Left hindlimb (tissue), 1 donor: ENCODE data around the gene SPOCK2.
"Not testable (repeated sequence)": the region's sequence is repeated elsewhere in the genome, so short reads cannot be mapped to it uniquely, and the experiment has no call there.

ENCODE experiments used
- DNase-seq: peaks from one replicate; pipeline ENCODE4 v3.0.0-alpha.2; 2018

Gene SPOCK2

GRCh38 chr10:72049969-72050781, 38.2 kb downstream of the SPOCK2 start:
- DNase-seq, result no peak

GRCh38 chr10:72049472-72049871, 38.9 kb downstream of the SPOCK2 start:
- DNase-seq, result no peak

GRCh38 chr10:72048450-72049124, 39.8 kb downstream of the SPOCK2 start:
- DNase-seq, result peak; percentile 92

GRCh38 chr10:72045586-72045985, 42.8 kb downstream of the SPOCK2 start:
- no peak for DNase-seq

- DNase-seq, result peak; percentile 80
These were observed 43.8 kb downstream of the SPOCK2 start for GRCh38 chr10:72044417-72045041.

DNA sequence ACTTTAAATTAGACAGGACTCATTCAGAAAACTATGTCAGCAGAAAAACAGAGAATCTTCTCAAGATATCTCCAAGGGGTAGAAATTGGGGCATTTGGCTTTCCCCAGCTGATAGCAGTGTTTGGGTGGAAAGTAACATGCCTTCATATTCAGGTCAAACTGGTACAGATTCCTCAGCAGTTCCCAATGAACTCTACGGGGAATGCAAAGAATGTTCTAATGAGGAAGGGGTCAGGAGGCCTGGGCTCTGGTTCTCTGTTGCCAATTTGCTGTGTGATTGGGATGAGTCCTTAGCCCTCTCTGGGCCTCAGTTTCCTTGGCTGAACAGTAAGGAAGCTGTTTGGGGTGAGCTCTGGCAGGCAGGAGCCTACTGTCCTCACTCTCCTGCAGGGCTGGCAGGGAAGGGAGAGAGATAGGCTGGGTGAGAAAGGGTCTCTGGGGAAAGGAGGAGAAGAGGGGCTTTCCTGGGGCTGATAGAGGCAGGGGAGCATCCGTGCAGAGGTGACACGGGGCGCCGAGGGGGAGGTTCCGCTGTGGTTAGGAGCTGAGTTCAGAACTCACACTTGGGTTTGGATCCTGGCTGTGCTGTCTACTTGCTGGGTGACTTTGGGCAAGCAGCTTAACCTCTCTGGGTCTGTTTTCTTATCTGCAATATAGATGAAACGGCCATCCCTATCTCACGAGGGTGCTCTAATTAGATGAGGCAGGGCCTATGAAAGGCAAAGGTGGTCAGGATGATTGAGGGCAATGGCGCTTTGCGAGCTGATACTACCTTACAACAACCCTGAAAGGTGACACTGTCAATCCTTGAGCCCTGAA, 45.1 kb downstream of the SPOCK2 start:
- DNase-seq, result no peak

GRCh38 chr10:72041491-72041890, 46.9 kb downstream of the SPOCK2 start:
- DNase-seq, result no peak

DNA sequence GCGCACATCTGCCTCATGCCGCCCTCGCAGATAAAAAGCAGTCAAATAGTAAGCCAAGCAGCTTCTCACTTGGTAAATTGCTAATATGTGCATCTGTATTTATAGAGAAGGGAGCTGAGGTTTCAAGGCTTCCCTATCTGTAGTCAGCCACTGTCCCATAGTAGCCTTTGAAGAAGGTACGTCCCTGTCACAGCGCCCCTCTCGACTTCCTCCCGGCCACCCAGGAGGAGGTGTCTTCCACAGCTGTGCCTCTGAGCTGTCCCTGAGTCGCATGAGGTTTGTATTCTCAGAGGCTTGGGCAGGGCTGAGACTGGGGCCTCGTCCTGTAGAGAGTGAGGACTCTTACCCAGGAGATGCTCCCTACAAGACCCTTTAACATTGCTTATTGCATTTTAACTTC, 49.0 kb downstream of the SPOCK2 start:
- no peak for DNase-seq

DNA sequence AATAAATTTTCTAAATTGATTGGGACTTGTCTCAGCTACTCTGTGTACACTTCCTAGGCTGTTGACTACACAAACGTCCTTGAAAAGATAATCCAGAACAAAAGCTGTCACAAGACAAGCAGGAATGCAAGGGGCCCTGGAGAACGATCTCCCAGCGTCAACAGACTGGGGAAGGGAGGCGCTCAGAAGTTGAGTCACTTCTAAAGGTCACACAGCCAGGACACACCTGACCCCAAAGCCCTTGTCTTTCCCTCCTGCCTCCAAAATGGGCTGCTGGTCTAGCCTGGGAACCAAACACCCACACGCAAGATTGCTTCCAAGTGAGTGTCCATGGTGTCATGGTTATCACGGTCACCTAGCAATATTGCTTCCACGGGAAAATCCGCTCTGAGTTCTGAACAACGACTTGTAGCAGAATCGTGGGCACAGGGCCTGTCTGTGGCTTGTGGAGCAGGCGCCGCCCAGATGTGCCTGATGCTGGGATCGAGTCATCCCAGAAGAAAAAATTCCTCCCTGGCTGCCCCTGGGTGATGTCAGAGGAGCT, 49.8 kb downstream of the SPOCK2 start:
- DNase-seq, result no peak

DNA sequence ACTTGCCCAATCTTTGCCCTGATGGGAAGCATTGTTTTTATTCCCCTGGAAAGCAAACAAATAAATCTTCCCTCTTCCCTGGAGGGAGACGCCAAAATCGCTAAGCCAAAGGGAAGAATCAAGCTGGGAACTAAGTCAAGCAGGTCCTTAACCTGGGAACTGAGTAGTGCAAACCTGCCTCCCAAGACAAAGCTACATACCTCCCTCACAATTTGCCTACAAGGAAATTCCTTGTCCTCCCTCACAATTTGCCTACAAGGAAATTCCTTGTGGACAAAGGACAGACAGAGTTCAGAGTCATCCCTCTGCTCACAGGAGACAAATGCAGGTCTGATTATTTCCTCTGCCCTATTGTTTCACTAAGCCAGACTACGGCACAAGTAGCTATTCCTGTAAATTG, 50.5 kb downstream of the SPOCK2 start:
- DNase-seq, result no peak

- DNase-seq, result no peak
These were observed 51.1 kb downstream of the SPOCK2 start for GRCh38 chr10:72037266-72037665.

- no peak for DNase-seq
These were observed 53.0 kb downstream of the SPOCK2 start for GRCh38 chr10:72035252-72035887.

DNA sequence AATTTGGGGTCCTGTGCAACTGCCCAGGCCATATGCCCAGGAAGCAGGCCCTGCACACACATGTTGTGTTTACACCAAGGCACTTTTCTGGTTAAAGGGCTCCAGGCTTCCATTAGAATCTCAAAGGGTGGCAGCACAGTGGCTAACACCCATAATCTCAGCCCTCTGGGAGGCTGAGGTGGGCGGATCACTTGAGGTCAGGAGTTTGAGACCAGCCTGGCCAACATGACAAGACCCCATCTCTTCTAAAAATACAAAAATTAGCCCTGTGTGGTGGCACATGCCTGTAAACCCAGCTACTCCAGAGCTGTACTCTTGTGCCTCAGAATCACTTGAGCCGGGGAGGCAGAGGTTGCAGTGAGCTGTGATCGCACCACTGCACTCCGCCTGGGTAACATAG, 53.6 kb downstream of the SPOCK2 start:
- no peak for DNase-seq

DNA sequence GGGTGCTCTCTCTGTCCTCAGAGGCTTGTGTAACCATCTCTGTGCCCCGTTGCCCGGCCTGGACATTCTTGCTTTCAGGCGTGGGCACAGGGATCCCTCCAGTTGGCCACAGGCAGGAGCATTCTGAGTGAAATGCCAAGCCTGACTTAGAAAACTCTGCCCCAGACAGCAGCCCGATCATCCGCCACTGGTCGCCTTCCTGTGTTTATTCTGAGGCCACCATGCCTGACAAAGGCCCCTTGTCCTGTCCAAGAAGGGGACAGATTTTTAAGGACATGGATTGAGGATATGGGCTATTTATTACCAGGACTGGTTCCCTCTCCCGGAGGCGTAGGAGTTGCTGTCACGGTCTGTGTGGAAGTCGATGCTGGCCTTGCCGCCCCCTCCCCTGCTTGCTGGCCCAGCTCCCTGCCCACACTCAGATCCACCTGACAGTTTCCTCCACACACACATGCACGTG, 54.3 kb downstream of the SPOCK2 start:
- no peak for DNase-seq

DNA sequence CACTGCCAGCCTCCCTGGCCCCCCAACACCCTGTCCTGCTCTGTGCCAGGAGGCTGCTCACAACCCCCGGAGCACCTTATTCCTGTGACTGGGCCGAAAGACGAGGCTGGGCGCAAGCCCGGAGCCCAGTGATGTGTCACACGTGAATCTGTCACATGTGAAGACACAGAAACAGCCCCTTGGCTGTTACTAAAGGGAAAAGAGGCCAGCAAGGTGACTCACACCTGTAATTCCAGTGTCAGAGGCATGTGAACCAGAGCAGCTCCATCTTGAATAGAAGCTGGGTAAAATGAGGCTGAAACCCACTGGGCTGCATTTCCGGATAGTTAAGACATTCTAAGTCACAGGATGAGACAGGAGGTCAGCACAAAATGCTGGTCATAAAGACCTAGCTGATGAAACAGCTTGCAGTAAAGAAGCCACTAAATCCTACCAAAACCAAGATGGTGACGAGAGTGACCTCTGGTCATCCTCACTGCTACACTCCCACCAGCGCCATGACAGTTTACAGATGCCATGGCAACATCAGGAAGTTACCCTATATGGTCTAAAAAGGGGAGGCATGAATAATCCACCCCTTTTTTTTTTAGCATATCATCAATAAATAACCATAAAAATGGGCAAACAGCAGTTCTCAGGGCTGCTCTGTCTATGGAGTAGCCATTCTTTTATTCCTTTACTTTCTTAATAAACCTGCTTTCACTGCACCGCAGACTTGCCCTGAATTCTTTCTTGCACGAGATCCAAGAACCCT, 55.8 kb downstream of the SPOCK2 start:
- DNase-seq, result not testable (repeated sequence)

- DNase-seq, result no peak
These were observed 56.6 kb downstream of the SPOCK2 start for GRCh38 chr10:72031706-72032105.

DNA sequence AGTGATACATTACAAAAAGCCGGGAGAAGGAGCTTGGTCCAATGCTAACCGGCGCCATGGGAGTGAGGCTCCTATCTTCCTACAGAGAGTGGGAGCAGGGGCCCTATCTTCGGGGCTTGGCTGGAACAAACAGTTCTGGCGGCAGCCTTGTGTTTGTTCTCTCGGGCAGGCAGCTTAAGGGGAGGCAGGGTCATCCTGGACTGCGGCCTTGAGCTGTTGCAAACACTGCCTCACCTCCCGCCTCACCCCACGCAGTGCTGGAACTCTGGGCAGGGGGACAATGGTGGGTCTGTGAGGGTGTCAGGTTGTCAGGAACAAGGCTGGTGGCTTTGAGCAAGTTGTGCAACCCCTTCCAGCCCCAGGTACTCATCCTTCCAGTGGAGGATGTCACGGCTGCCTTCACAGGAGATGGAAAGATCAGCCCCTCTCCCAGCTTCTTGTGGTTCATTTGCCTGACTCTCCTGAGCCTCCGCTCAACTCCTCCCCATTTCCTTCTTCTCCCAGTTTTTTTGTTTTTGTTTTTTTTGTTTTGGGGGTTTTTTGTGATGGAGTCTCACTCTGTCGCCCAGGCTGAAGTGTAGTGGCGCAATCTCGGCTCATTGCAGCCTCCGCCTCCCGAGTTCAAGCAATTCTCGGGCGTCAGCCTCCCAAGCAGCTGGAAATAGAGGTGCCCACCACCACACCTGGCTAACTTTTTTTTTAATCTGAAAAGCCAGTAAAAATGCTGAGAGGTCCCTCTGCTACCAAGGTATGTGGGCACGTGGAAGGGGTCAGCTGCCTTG, 57.4 kb downstream of the SPOCK2 start:
- no peak for DNase-seq

- DNase-seq, result no peak
These were observed 58.9 kb downstream of the SPOCK2 start for GRCh38 chr10:72029414-72029813.

- DNase-seq, result no peak
These were observed 60.9 kb downstream of the SPOCK2 start for GRCh38 chr10:72027498-72027897.

GRCh38 chr10:72026278-72027111, 61.9 kb downstream of the SPOCK2 start:
- no peak for DNase-seq
